ENCODE results near the gene ADGRE3. TPM values are rescaled to one million over a fixed set of nuclear protein-coding genes. Genes with fewer than 3 reads are reported as not detected.

ADGRE3 gene
- total and polyA plus RNA-seq, 4 donors = 0.15 to 0.67 (median 0.22) TPM

GRCh38 chr19:14683439-14683838 is 8.8 kb upstream of the ADGRE3 start:
- no peak overlapping the region for H3K4me3 ChIP-seq (ENCODE audit: low read depth in 1 of 3, low read length in 3 of 3)
- DNase-seq (ENCODE audit: low spot score) = no peak
- WGBS = 36% methylated on average over 3 of the region's 3 CpGs
- H3K27ac ChIP-seq (ENCODE audit: low read depth in 1 of 2, low read length in 2 of 2) = peak overlapping the region in 1 of 2 donors; percentile 31
- no peak overlapping the region for H3K9ac ChIP-seq (ENCODE audit: low read depth in 1 of 2, low read length in 2 of 2)
- no peak for TF ChIP-seq FOXA1 (IDR thresholded peaks at IDR 0.05)
- no peak for TF ChIP-seq GABPA (IDR thresholded peaks at IDR 0.05 in 1 of 2, conservative IDR thresholded peaks at IDR 0.05 in 1 of 2)
- TF ChIP-seq YY1 (IDR thresholded peaks at IDR 0.05) = no peak
- no peak for TF ChIP-seq NR2F2 (IDR thresholded peaks at IDR 0.05)
- TF ChIP-seq REST (IDR thresholded peaks at IDR 0.05) = no peak
- TF ChIP-seq FOXA2 (IDR thresholded peaks at IDR 0.05) = no peak
- TF ChIP-seq ATF3 (IDR thresholded peaks at IDR 0.05) = no peak
- TF ChIP-seq CTCF (IDR thresholded peaks at IDR 0.05; ENCODE audit: low read depth, low read length, missing input control) = no peak
- no peak for TF ChIP-seq MAX (IDR thresholded peaks at IDR 0.05)
- TF ChIP-seq ZBTB33 (IDR thresholded peaks at IDR 0.05) = no peak
- no peak for TF ChIP-seq RXRA (IDR thresholded peaks at IDR 0.05)
- TF ChIP-seq SP1 (IDR thresholded peaks at IDR 0.05) = no peak
- no peak for TF ChIP-seq EGR1 (IDR thresholded peaks at IDR 0.05; ENCODE audit: low read depth in 2 of 2)
- no peak for TF ChIP-seq HNF4A (conservative IDR thresholded peaks at IDR 0.05)
- no peak for TF ChIP-seq RAD21 (IDR thresholded peaks at IDR 0.05)
- no peak for TF ChIP-seq JUND (IDR thresholded peaks at IDR 0.05)
- TF ChIP-seq HNF4G (IDR thresholded peaks at IDR 0.05) = no peak
- no peaks in the 10 kb centered on the region for H3K9me3 ChIP-seq (ENCODE audit: control insufficient read depth in 4 of 4, low read length in 3 of 4)
- H3K36me3 ChIP-seq (ENCODE audit: control insufficient read depth in 4 of 4, insufficient read depth in 3 of 4, low read depth in 1 of 4, low read length in 3 of 4) = no peaks in the 10 kb centered on the region
- peaks cover 0 to 3% (median 1%) of the 10 kb centered on the region in 4 donors for H3K27me3 ChIP-seq (ENCODE audit: control insufficient read depth in 4 of 4, insufficient read depth in 4 of 4, low read length in 3 of 4)
- no peaks in the 10 kb centered on the region for H3K4me1 ChIP-seq (ENCODE audit: control insufficient read depth in 4 of 4, insufficient read depth in 4 of 4, low read length in 3 of 4)

GRCh38 chr19:14682084-14682483 is 7.4 kb upstream of the ADGRE3 start:
- Histone ChIP-seq H3K27me3 (ENCODE audit: control insufficient read depth in 4 of 4, insufficient read depth in 4 of 4, low read length in 3 of 4) (peaks cover 0 to 5% (median 1%) of the 10 kb centered on the region in 4 donors), H3K27ac (ENCODE audit: low read depth in 1 of 2, low read length in 2 of 2) (no peak overlapping the region), H3K9me3 (ENCODE audit: control insufficient read depth in 4 of 4, low read length in 3 of 4) (no peaks in the 10 kb centered on the region), H3K36me3 (ENCODE audit: control insufficient read depth in 4 of 4, insufficient read depth in 3 of 4, low read depth in 1 of 4, low read length in 3 of 4) (no peaks in the 10 kb centered on the region), H3K4me1 (ENCODE audit: control insufficient read depth in 4 of 4, insufficient read depth in 4 of 4, low read length in 3 of 4) (no peaks in the 10 kb centered on the region), H3K9ac (ENCODE audit: low read depth in 1 of 2, low read length in 2 of 2) (no peak overlapping the region), H3K4me3 (ENCODE audit: low read depth in 1 of 3, low read length in 3 of 3) (no peak overlapping the region)
- TF ChIP-seq TAF1 (conservative IDR thresholded peaks at IDR 0.05) = no peak
- TF ChIP-seq SP1 (IDR thresholded peaks at IDR 0.05) = no peak
- no peak for TF ChIP-seq CTCF (IDR thresholded peaks at IDR 0.05; ENCODE audit: low read depth, low read length, missing input control)
- TF ChIP-seq RAD21 (IDR thresholded peaks at IDR 0.05) = no peak
- no peak for TF ChIP-seq YY1 (IDR thresholded peaks at IDR 0.05)
- no peak for TF ChIP-seq JUND (IDR thresholded peaks at IDR 0.05)
- TF ChIP-seq GABPA (IDR thresholded peaks at IDR 0.05 in 1 of 2, conservative IDR thresholded peaks at IDR 0.05 in 1 of 2) = no peak
- no peak for TF ChIP-seq ZBTB33 (IDR thresholded peaks at IDR 0.05)
- TF ChIP-seq FOXA1 (IDR thresholded peaks at IDR 0.05) = no peak
- no peak for TF ChIP-seq ATF3 (IDR thresholded peaks at IDR 0.05)
- TF ChIP-seq RXRA (IDR thresholded peaks at IDR 0.05) = no peak
- TF ChIP-seq FOXA2 (IDR thresholded peaks at IDR 0.05) = no peak
- no peak for TF ChIP-seq MAX (IDR thresholded peaks at IDR 0.05)
- no peak for TF ChIP-seq NR2F2 (IDR thresholded peaks at IDR 0.05)
- DNase-seq (ENCODE audit: low spot score) = no peak
- whole genome bisulfite sequencing = 83% methylated on average over 2 of the region's 2 CpGs

Measured in liver (tissue), 9 donors.